EH (cell line): Measurements from ENCODE around the gene ANKRD28.
"Not testable (repeated sequence)": the region's sequence is repeated elsewhere in the genome, so short reads cannot be mapped to it uniquely, and the experiment has no call there.

ENCODE experiments used
- DNase-seq: peaks from one replicate; pipeline ENCODE4 v3.0.0-alpha.2; 2015; ENCODE audit warnings: low read depth

The ANKRD28 gene

GRCh38 chr3:15771444-15771843, 26.3 kb downstream of the ANKRD28 start:
- DNase-seq: no peak

- DNase-seq: no peak
Observed at GRCh38 chr3:15769256-15769915, 28.4 kb downstream of the ANKRD28 start.

GRCh38 chr3:15768421-15769255, 29.1 kb downstream of the ANKRD28 start:
- peak; percentile 97 for DNase-seq

- DNase-seq: no peak
Observed at GRCh38 chr3:15766406-15766805, 31.4 kb downstream of the ANKRD28 start.

- DNase-seq: no peak
Observed at GRCh38 chr3:15758295-15758694, 39.5 kb downstream of the ANKRD28 start.

- no peak for DNase-seq
Observed at GRCh38 chr3:15757824-15758223, 40.0 kb downstream of the ANKRD28 start.

- no peak for DNase-seq
Observed at GRCh38 chr3:15756505-15756904, 41.3 kb downstream of the ANKRD28 start.

GRCh38 chr3:15755780-15756179, 42.0 kb downstream of the ANKRD28 start:
- no peak for DNase-seq

- DNase-seq: peak; percentile 44
Observed at GRCh38 chr3:15755181-15755580, 42.6 kb downstream of the ANKRD28 start.

GRCh38 chr3:15754047-15754446, 43.7 kb downstream of the ANKRD28 start:
- peak; percentile 69 for DNase-seq

GRCh38 chr3:15753056-15753710, 44.6 kb downstream of the ANKRD28 start:
- no peak for DNase-seq

- no peak for DNase-seq
Observed at GRCh38 chr3:15750879-15751278, 46.9 kb downstream of the ANKRD28 start.

GRCh38 chr3:15750143-15750542, 47.6 kb downstream of the ANKRD28 start:
- peak; percentile 30 for DNase-seq

GRCh38 chr3:15745896-15746295, 51.9 kb downstream of the ANKRD28 start:
- DNase-seq: not testable (repeated sequence)

GRCh38 chr3:15744176-15744575, 53.6 kb downstream of the ANKRD28 start:
- DNase-seq: no peak

GRCh38 chr3:15743587-15744009, 54.2 kb downstream of the ANKRD28 start:
- no peak for DNase-seq

GRCh38 chr3:15742236-15742635, 55.5 kb downstream of the ANKRD28 start:
- not testable (repeated sequence) for DNase-seq

GRCh38 chr3:15738616-15739005, 59.2 kb downstream of the ANKRD28 start:
- DNase-seq: not testable (repeated sequence)

- no peak for DNase-seq
Observed at GRCh38 chr3:15731024-15731423, 66.8 kb downstream of the ANKRD28 start.

GRCh38 chr3:15728766-15729165, 69.0 kb downstream of the ANKRD28 start:
- no peak for DNase-seq

GRCh38 chr3:15726881-15727280, 70.9 kb downstream of the ANKRD28 start:
- no peak for DNase-seq

- peak; percentile 47 for DNase-seq
Observed at GRCh38 chr3:15726043-15726442, 71.7 kb downstream of the ANKRD28 start.

GRCh38 chr3:15724446-15724845, 73.3 kb downstream of the ANKRD28 start:
- DNase-seq: no peak
